GM18498 (cell line): ENCODE data around the gene GRIP2.

Source experiments
- ATAC-seq: cut with Tn5 transposase; IDR thresholded peaks from one replicate; pipeline ENCODE4 v1.9.1; 2021; ENCODE audit warnings: mild to moderate bottlenecking, moderate library complexity; ENCODE audit not compliant: unreplicated experiment

The GRIP2 gene

DNA sequence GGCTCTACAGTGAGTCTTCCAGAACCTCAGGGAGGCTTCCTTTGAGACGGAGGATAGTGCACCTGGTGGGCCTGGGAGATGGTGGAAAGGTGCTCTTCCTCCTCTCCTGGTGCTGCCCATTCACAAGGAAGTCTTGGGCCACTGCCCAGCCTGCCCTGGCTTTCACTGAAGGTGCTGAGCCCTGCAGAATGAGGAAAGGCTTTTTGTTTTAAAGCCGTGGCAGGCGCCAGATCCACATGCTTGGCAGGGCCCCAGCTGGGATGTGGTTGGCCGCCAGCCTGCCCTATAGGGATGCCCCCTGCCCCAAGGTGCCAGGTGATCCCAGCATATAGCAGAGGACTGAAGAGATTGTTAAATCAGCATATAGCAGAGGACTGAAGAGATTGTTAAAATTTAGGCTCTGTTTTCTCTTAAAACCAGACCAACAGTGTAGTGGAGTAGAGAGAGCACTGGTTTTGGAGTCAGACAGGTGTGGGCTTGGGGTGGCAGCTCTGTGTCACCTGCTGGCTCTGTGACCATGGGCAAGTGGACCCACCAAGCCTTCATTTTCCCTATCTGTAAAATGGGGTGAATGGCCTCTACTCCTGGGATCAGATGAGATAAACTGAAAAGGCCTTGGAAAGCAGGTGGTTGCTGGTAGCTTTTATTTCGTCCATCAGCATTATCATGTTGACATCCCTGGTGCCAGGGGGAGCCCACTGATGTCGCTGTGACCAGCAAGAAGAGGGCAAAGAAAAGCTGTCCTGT, 84.4 kb downstream of the GRIP2 start:
- no peak for ATAC-seq

DNA sequence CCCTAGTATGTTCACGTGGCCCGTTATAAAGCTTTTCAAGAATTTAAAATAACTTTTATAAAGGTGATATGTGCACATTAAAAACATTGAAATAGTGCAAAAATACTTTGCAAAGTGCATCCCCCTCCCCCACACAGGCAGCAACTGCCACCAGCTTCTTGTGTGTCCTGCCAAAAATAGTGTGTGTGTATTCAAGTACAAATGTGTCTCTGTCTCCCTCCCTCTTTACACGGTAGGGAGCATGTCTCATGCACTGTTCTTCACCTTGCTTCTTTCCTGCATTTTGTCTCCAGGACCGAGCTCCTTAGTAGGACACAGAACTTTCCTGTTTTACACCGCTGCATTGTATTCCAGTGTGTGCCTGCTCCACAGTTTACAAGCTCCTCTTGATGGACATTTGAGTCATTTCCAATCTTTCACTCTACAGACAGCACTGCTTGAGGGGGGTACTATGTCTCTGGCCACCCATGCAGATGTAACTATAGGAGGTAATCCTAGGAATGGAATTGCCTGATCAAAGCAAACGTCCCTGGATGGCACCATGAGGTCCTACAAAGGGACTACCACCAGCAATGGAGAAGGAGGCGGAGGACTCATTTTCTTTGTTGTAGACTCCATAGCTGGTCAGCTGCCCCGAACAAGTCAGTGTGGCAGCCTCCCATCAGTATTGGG, 85.4 kb downstream of the GRIP2 start:
- no peak for ATAC-seq

DNA sequence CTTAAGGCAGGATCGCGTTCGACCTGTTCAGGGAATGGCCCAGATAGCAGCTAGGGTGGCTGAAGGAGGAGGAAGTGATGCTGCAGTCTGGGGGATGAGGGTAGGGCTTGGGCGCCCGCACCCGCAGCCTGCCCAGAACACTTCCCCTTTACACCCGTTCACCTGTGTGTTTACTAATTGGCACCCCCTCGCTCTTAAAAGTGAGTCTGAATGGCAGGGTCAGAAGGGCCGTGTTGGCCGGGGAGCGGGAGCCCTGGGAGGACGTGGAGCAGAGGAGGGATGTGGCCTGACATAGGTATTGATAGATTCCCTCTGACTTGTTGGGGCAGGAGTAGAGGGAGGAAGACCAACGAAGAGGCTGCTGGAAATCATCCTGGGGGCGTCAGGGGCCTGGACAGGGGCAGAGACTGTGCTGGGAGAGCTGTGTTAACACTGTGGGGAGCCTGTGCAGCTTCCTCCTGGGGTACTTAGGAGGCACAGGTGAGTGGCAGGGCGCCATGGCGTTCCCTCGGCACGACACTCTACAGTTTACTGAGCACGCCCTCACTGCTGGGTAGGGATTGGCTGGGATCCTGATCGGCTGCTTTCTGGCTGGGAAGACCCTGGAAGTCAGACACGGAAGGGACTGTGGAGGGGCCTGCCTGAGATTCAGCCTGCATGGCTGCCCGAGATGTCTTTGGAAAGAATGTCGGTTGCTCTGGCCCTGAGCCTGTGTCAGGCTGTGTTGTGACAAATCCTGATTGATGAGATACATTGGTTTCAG, 86.1 kb downstream of the GRIP2 start:
- no peak for ATAC-seq

DNA sequence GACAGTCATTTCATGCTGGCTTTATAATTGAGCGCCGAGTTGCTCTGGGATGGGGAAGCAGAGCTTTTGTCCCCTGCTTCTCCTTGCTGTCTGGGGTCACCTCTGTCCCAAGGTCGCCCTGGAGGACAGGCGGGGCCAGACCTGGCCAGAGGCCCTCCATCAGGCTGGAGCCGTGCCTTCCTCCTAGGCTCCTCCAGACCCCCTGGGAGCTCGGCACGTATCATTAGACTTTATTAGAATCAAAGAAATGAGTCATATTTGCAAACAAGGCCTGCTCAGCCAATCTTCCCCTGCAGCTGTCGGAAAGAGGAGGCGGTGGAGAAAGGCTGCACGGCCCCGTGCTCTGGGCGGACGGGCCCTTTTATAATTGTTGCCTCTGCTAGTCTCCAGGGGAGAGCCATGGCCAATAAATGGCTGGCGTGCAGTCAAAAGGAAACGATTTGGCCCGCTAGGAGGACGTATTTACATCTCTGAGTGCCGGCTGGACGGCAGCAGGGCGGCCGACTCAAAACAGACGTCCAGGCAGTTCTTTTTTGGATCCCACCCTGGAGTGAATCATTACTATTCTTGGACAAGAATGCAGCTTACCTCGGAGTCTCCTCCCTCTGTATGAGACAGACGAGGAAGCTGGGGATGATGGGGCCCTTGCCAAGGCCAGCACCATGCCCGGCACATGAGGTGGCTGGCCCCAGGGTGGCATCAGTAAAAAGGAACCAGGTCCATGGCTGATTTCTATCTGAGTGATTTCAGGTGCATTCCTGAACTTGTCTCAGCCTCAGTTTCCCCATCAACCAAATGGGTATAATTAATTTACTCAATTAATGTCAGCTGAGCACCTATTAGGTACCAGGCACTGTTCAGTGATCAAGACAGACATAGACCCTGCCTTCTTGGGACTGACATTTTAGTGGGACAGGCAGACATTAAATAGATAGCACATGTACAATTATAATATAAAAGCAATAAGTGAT, 87.1 kb downstream of the GRIP2 start:
- ATAC-seq: no peak

DNA sequence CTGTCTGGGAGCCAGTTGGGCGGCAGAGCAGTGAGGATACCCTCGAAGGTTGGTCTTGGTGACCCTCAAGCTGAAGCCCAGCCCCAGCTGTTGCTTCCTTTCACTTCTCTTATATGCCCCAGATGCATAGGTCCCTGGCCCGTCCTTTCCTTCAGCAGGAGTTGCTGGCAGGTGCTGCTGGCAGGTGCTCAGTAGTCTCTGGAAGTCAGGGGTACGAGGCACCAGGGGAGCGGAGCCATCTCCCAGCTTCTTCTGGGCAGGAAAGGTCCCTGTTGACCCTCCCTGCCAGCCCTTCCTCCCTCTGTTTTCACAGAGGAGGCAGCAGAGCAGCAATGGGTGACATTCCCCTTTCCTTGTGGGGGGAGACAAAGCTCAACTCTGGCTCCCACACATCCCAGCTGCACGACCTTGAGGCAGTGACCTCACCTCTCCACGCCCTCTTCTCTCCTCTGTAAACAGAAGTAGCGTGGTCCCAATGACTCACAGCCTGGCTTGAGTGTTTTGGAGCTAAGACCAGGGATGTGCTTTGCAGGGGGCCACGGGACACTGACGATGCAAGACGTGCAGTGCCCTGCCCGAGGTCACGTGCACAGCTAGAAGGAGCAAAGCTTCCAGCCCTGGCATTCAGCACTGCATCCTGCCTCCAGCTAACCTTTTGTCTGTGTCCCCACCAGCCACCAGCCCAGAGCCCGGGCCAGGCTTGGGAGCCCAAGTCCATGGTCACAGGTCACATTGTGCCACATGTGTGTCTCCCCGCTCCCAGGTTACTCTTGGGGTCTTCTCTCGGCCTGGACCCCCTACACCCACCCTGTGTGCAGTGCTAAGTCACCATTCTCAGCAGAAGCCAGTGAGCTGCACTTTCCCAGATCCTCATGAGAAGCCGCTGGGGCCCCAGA, 88.0 kb downstream of the GRIP2 start:
- no peak for ATAC-seq

DNA sequence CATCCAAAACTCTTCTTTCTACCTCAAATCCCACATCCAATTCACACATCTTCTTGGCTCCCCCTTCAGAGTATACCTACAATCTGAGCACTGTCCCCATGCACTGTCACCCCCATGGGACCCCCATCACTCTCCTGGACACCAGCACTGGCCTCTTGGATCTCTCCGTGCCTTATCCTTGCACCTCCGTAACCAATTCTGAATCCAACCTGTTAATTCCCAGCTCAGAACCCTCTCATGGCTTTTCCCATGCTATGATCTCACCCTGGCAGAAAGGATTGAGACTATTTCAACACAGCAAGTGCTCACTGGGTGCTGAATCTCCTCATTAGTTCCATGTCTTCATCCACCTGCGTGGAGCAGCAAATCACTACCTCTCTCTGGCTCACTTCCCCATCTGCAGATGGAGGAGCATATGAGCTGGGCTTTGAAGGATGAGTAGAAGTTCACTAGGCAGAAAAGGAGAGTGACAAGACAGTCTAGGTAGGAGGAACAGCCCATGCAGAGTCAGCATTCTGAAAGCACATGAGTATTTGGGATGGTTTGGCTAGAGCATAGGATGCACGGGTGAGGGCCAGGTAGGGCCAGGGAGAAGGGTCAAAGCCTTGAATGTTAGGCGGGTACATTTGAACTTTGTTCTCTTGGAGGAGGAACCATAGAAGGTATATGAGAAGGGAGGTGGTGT, 89.1 kb downstream of the GRIP2 start:
- ATAC-seq: no peak

DNA sequence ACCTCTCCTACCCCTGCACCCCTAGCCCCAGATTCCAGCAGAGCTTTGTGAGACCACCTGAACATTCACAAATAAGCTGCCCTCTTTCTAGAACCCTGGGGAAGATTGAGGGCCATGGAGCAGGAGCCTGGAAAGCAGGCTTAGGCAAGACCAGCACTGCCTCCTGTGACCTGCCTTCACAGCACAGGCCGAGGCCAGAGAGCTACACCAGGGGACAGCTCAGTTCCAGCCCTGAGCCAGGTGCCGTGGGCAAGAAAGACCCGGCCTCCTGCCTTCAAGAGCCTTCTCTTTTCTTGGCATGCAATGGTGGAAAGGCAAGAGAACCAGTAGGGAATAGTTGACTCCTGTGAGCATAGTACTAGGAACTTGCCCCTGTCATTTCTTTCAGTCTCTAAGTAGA, 89.6 kb downstream of the GRIP2 start:
- ATAC-seq: no peak

DNA sequence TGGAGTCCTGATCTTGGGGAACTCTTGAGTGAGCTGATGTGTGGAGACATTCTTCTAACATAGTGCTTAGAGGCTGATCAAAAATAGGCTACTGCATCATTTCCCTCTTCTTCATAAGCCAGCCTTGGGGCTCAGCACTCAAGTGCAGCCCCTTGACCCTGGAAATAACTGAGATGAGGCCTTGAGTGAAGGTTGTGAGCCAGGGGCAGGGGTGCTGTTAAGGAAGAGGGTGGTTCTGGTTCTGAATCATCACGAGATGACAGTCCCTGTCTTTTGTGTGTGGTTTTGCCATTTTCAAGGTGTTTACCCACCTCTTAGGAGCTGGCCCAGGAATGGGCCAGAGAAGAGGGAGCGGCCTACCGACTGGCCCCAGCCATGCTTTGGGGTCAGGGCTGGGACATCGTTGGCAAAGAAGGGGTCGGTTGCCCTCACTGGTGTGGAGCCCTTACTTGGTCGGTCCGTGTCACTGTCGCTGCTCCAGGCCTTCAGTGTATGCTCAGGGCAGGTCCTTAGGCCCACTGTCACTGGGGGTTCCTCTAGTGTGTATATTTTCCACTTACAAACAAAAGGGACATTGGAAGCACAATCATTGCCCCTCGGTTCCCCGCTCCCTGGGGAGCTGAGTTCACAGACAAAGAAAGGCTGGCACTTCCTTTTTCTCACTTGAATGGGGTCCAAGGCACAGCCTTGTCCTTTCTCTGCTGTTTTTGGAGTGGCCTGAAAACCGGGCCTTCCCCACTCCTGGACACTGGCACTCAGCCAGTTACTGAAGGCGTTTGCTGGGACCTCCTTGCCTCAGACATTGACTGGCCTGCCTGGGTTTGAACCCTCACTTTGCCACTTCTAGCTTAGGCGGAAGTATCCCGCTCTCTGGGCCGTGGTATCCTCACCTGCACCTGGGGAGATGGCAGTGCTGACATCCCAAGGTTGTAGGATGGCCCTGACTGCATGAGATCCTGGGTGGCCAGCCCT, 91.1 kb downstream of the GRIP2 start:
- ATAC-seq: no peak

DNA sequence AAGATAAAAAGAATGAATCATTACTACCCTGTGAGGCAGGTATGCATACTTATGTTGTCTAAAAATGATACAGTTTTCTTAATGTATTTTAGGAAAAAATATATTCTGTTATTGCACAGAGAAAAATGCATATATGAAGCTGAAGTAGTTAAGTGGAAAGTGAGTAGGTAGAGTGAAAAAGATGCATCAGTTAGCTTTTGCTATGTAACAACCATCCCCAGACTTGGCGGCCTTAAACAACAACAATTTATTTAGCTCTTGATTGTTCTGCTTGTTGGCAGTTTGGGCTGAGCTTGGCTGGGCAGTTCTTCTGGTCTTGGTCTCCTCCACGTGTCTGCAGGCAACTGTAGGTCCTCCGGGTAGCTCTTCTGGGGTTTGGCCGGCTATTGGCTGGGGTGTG, 92.1 kb downstream of the GRIP2 start:
- no peak for ATAC-seq

DNA sequence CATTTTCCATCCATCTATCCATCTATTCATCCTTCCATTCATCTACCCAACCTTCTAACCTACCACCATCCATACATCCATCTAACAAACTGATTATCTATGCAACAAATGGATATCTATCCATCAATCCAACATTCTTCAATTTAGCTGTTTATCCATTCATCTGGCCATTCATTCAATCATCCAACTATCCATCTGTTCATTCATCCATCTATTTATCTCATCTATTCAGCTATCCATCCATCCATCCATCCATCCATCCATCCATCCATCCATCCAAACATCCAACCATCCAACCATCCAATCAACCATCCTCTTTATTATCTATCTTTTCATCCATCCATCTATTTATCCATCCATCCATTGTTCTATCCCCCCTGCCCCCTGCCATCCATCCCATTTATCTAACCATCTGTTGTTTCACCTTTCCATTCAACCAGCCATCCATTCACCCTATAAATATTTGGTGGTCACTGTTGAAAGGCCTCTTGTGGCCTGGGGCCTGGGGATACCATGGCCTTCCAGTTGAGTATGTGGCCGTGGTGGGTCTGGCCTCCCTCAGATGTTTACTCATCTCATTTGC, 93.1 kb downstream of the GRIP2 start:
- ATAC-seq: no peak

DNA sequence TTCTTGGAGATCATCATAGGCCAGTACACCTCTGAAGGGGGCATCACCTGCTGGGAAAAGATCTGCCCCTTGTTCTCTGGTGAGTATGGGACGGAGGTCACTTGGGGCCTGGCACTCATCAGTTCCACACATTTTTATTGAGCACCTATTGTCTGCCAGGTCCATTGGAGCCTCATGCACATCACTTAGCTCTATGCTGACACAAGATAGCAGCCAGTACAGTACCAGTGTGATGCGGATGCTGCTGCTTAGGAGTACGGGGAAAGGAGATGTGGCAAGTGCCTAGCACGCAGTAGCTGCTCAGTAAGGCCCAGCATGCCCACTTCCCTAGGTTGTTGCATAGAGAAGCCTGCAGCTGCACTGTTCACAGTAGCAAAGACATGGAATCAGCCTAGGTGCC, 94.4 kb downstream of the GRIP2 start:
- ATAC-seq: no peak

DNA sequence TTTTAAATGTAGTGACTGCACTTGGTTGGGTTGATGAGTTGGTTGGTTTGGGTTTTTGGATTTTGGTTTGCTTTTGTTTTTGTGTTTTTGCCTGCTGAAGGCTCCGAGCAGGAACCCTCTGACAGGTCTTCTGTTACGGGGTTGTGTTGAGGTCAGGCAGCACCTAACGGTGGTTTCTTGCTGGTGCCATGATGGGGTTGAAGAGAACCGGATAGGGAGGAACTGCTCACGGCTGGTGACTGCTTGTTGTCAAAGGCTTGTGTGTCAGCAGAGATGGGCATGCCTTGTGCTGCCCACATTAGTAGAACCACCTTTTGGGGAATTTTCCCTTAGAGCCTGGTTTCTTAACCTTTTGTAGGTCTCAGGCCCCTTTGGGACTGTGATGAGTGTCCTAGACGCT, 95.8 kb downstream of the GRIP2 start:
- ATAC-seq: no peak

DNA sequence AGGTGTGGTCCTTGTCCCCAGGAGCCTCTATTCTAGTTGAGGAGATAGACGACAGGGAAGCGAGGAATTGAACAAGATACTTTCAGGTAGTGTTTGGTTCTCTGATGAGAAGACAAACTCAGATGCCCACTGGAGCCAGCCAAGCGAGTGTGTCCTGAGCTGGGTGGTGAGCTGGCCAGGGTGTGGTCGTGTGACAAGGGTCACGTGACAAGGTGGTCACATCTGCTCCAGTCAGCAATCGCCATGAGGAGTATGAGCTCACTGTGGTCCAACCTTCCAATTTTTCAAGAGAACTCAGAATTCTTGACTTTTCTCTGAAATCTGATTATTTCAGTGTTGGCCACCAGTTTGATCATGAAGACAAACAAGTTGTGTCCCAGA, 98.2 kb downstream of the GRIP2 start:
- no peak for ATAC-seq

DNA sequence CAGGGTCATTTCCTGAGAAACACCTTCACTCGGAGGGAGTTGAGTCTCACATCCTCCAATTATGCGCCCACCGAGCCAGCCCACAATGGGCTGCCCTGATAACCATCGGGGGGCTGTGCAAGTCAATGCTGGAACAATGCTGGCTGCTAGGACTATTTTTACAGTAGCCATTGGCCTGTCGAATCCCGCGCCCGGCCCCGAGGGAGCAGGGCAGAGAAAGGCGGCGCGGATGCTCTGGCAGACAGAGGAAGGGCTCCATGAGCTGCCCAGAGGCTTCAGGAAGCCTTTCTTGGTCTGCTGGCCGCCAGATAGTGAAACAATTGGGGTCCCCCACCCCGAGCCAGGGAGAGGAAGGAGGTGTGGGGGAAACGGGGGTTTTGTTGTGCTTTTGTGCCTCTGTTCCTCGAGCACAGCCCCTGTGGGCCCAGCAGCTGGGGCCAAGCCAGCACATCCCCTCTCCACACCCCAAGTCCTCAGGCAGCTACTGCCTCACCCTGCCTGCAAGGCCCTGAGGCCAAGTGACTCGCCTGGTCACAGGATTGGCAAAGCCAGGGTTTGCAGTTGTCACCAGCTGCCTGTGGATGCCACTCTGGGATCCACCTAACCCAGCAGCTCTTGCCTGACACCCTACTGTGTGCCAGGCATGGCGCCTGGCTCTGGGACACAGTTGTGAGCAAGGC, 98.8 kb downstream of the GRIP2 start:
- no peak for ATAC-seq

DNA sequence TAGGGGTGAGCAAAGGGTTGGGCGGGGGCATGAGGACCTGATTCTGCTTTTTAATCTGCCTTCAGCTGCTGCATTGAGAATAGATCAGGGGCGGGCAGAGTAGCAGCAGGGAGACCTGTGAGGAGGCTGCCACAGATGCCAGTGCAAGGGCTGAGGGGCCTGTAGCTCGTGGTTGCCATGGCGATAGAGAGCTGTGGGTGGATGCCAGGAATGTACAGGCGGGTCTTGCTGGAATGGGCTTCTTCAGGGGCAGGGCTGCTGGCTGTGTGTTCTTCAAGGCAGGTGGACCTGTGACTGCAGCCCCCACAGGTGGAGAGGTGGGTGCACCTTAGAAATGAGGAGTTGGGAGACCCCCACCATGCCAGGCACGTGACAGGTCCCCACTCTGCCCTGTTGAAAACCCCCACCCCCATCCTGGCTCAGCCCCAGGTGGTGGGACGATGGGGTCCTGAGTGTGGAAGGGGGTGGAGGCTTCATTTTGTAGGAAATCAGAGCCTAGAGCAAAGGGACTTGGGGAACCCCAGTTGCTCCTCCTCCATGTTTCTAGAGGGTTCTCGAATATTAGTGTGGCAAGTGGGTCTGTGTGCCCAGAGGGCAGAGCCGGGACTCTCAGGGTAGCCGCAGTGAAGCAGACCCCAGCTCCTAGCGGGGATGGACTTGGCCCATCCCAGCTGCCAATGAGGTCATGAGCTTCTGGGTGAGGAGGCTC, 99.5 kb downstream of the GRIP2 start:
- ATAC-seq: no peak

DNA sequence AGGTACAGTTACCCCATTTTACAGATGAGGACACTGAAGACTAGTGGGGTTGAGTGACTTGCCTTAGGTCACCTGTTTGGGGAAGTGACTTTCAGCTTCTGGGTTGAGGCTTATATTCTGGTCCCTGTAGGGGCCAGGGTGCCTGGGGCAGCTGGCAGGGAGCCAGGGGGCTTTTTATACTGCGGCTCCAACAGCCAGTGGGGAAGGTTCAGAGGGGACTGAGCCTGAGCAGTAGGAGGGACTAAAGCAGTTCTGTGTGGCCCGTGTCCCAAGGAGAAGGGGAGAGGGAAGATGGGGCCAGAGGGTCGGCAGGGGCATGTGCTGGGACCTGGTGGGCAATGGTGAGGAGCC, 100.0 kb downstream of the GRIP2 start:
- ATAC-seq: no peak
